Osteoblast (primary cell): ENCODE measurements around the gene ADGRG7. TPM values are rescaled to one million over a fixed set of nuclear protein-coding genes. Genes with fewer than 3 reads are reported as not detected.

Source experiments
- DNase-seq: peaks from one replicate; pipeline ENCODE4 v3.0.0; 2011; ENCODE audit warnings: low spot score, mixed read lengths; ENCODE audit not compliant: insufficient read length; ENCODE audit errors: missing footprints
- H2AFZ ChIP-seq: 2 replicates; pipeline ENCODE4 v1.6.0; 2011; ENCODE audit warnings: mild to moderate bottlenecking, low read length
- H3K27ac ChIP-seq: 2 replicates; pipeline ENCODE4 v1.5.1; 2011; ENCODE audit warnings: mild to moderate bottlenecking, low read depth, low read length, moderate library complexity
- H3K27me3 ChIP-seq: 2 replicates; pipeline ENCODE4 v1.6.0; 2012; ENCODE audit warnings: mild to moderate bottlenecking, control low read depth, inconsistent platforms, low read length, moderate library complexity; ENCODE audit not compliant: insufficient read depth
- H3K36me3 ChIP-seq: 2 replicates; pipeline ENCODE4 v1.5.1; 2011; ENCODE audit warnings: mild to moderate bottlenecking, low read length, control low read depth, moderate library complexity; ENCODE audit not compliant: insufficient read depth
- H3K4me1 ChIP-seq: 2 replicates; pipeline ENCODE4 v1.5.1; 2011; ENCODE audit warnings: mild to moderate bottlenecking, low read length, control low read depth, moderate library complexity; ENCODE audit not compliant: insufficient read depth
- H3K4me2 ChIP-seq: 2 replicates; pipeline ENCODE4 v1.6.0; 2011; ENCODE audit warnings: mild to moderate bottlenecking, low read length; ENCODE audit not compliant: insufficient read depth
- H3K4me3 ChIP-seq: fragments of 200-600 bp; sonication (generic); 3 replicates; pipeline ENCODE4 v1.5.1; 2012; ENCODE audit warnings: mild to moderate bottlenecking, low read length, inconsistent platforms; ENCODE audit not compliant: insufficient read depth
- H3K79me2 ChIP-seq: 2 replicates; pipeline ENCODE4 v1.6.0; 2012; ENCODE audit warnings: mild to moderate bottlenecking, low read length, control low read depth, inconsistent platforms; ENCODE audit not compliant: insufficient read depth
- H3K9me3 ChIP-seq: 2 replicates; pipeline ENCODE4 v1.5.1; 2011; ENCODE audit warnings: low read depth, low read length, control low read depth
- H4K20me1 ChIP-seq: 2 replicates; pipeline ENCODE4 v1.6.0; 2012; ENCODE audit warnings: mild to moderate bottlenecking, low read length, control low read depth; ENCODE audit not compliant: insufficient read depth
- small RNA-seq: library from RNA; depleted of rRNA; stranded (forward); fragments of <200 nt; gene quantifications from one replicate; pipeline ENCODE3, GENCODE V24; 2012
- total RNA-seq: library from RNA; depleted of rRNA; stranded (reverse); fragments of >200 nt; gene quantifications from 2 replicates; pipeline ENCODE4 v1.2.3, GENCODE V29; 2012
- TF ChIP-seq, protein P1 (sequence below): IDR thresholded peaks from 2 replicates; pipeline ENCODE4 v1.5.1; 2011; ENCODE audit warnings: mild to moderate bottlenecking, low read depth, low read length, moderate library complexity; ENCODE audit errors: extremely low read depth

Gene ADGRG7
- total RNA-seq, 1 donor, result not detected

- no peaks in the 10 kb centered on the region for H3K4me1 ChIP-seq
- no peak overlapping the region for H2AFZ ChIP-seq
- H3K4me3 ChIP-seq, result no peak overlapping the region
- H3K27me3 ChIP-seq, result no peaks in the 10 kb centered on the region
- H4K20me1 ChIP-seq, result peaks cover 9% of the 10 kb centered on the region
- H3K9me3 ChIP-seq, result no peaks in the 10 kb centered on the region
- TF ChIP-seq, protein P1, sequence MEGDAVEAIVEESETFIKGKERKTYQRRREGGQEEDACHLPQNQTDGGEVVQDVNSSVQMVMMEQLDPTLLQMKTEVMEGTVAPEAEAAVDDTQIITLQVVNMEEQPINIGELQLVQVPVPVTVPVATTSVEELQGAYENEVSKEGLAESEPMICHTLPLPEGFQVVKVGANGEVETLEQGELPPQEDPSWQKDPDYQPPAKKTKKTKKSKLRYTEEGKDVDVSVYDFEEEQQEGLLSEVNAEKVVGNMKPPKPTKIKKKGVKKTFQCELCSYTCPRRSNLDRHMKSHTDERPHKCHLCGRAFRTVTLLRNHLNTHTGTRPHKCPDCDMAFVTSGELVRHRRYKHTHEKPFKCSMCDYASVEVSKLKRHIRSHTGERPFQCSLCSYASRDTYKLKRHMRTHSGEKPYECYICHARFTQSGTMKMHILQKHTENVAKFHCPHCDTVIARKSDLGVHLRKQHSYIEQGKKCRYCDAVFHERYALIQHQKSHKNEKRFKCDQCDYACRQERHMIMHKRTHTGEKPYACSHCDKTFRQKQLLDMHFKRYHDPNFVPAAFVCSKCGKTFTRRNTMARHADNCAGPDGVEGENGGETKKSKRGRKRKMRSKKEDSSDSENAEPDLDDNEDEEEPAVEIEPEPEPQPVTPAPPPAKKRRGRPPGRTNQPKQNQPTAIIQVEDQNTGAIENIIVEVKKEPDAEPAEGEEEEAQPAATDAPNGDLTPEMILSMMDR, result no peak
- DNase-seq, result no peak
- no peak overlapping the region for H3K4me2 ChIP-seq
- H3K79me2 ChIP-seq, result peaks cover 43% of the 10 kb centered on the region
- peaks cover 89% of the 10 kb centered on the region for H3K36me3 ChIP-seq
- H3K27ac ChIP-seq, result peak overlapping the region; percentile 13
These were observed 130.8 kb downstream of the ADGRG7 start for GRCh38 chr3:100740207-100740606.

DNA sequence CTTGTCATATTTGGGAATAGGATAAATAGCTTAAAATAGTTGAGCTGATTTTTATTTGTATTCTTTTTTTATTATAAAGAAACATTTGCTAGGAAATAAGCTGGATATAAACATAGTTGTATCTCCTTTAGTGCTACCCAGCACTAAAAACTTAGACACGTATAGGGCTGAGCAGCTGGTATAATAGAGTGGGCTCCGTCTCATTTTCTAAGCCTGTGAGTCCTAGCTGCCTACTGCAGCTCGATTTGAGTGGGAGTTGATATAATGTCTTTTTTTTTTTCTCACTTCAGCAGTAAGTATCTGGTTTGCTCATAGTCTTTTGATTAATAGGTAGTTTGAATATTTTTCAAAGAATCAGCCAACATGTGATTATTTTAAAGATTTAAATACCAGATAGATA is 134.1 kb downstream of the ADGRG7 start:
- Histone ChIP-seq H4K20me1 (peaks cover 4% of the 10 kb centered on the region), H3K4me1 (peaks cover 4% of the 10 kb centered on the region), H3K27ac (no peak overlapping the region), H3K36me3 (peaks cover 89% of the 10 kb centered on the region), H3K4me2 (no peak overlapping the region), H3K27me3 (no peaks in the 10 kb centered on the region), H3K9me3 (no peaks in the 10 kb centered on the region), H3K4me3 (no peak overlapping the region), H2AFZ (no peak overlapping the region), H3K79me2 (peaks cover 15% of the 10 kb centered on the region)
- DNase-seq, result no peak
- TF ChIP-seq, protein P1, result no peak

DNA sequence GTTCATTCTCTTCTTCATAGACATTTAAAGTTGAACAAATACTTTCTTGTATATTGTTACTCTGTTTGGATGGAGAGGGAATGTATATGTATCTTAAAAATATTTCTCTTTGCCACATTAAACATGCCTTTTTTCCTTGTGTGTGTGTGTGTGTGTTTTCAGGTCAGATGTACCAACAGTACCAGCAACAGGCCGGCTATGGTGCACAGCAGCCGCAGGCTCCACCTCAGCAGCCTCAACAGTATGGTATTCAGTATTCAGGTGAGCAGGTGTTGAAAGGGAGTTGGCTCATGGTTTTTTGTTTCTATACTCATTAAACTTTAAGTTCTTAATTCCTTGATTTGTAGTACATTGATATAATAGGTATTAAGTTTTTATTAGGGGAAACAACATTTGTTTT is 135.3 kb downstream of the ADGRG7 start:
- Histone ChIP-seq H3K27ac (peak overlapping the region; percentile 4), H3K9me3 (no peaks in the 10 kb centered on the region), H3K79me2 (peaks cover 13% of the 10 kb centered on the region), H3K36me3 (peaks cover 89% of the 10 kb centered on the region), H3K4me2 (no peak overlapping the region), H3K27me3 (no peaks in the 10 kb centered on the region), H3K4me3 (no peak overlapping the region), H4K20me1 (peaks cover 4% of the 10 kb centered on the region), H3K4me1 (peaks cover 4% of the 10 kb centered on the region), H2AFZ (no peak overlapping the region)
- no peak for DNase-seq
- TF ChIP-seq, protein P1, result no peak

Small RNA genes within 50 kb of the gene (small RNA-seq; reads per million reads assigned to genes)
- not detected for gene RF00322

Other genes starting within 250 kb of the ADGRG7 start
- 52.5 and 57.8 TPM in 2 replicates for gene TOMM70, start 208.5 kb upstream of the ADGRG7 start, total RNA-seq
- gene LNP1, start 208.1 kb upstream of the ADGRG7 start, total RNA-seq, result 2.9 and 3.2 TPM in 2 replicates
- 35.5 and 41.0 TPM in 2 replicates for gene TMEM45A, start 117.0 kb upstream of the ADGRG7 start, total RNA-seq
- 81.4 and 89.0 TPM in 2 replicates for gene TFG, start 99.9 kb downstream of the ADGRG7 start, total RNA-seq